Cardiac atrium fibroblast (primary cell): ENCODE data around the gene MFAP5. TPM values are rescaled to one million over a fixed set of nuclear protein-coding genes. Genes with fewer than 3 reads are reported as not detected.

Experiments used
- total RNA-seq: library from RNA; depleted of rRNA; stranded (reverse); fragments of >200 nt; gene quantifications from 2 replicates; pipeline ENCODE4 v1.2.3, GENCODE V29; 2015

Gene MFAP5
- 13.0 and 22.7 TPM in 2 replicates for total RNA-seq

DNA sequence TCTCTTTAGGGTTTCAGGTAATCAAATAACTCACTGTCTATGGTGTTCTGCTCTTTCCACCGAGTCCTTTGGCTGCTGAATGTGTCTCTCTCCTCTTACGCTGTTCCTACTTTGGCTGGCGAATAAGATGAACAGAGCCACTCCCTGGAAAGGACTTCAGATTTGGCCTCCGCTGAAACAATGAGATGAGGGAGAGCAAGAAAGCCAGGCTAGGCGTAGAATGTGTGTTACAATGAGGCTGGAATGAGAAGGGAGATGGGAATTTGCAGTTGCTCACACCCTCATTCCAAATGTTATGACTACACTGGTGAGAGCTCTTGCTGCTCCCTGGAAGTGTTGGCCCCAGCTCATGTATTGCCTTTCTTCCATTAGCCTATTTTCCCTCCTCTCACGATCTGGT lies at the start of gene MFAP5:
TSS of gene MFAP5 (minus strand) at position 234 of the 400 bp plus-strand sequence. CDS start 722 bp downstream, outside the sequence.

DNA sequence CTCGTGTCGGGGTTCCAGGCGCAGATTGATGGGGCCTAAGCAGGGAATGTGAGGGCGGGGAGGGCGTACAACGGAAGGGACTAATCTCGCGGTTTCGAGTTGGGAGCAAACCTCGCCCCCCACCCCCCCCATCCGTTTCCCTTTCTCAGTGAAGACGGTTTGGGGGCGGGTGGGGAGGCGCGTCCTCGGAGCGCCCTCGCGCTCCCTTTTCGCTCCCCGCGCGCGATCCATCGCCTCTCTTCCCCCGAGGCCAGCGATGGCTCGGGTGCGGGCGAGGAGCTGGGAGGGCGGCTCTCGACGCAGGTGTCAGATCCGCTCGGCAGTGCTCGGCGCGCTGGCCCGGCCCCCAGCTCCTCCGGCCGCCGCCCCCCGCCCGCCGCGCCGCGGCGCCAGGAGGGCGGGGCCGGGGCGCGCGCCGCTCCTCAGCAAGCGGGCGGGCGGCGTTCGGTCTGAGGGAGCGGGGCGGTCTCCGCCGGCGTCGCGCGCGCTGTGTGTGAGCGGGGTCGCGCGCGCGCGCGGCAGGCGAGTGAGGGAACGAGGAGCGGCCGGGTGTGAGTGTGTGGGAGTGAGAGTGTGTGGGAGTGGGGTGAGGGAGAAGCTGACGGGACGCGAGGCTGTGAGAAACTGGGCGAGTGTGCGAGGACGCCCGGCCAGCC lies 35.0 kb upstream of the MFAP5 start, which contains the start of gene RIMKLB:
TSS of gene RIMKLB (plus strand) at position 516 of the 656 bp plus-strand sequence. CDS start 15,876 bp downstream, outside the sequence.

DNA sequence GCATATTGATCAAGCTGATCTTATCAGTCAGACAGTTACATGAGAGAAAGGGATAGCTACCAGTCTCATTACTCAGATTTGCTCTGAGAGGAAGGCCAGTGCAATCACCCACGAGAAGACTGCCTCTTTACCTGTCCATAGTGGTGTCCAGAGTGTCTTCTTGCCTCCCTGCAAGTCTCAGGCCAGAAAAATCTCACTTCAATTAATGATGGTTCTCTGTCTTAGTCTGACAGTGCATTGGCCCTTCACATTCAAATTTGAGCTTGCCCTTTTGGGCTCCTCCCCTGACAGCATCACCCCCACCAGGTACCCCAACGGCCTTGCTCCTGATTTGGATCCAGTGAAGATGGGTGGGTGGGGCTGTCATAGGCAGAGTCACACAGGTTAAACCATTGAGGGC lies 50.0 kb downstream of the MFAP5 start, which contains the start of gene AICDA:
TSS of gene AICDA (minus strand) at position 231 of the 400 bp plus-strand sequence. CDS start at position 139, 92 bp downstream.

Other genes starting within 250 kb of the MFAP5 start
- gene CLEC6A, start 206.9 kb downstream of the MFAP5 start, total RNA-seq: not detected in 2 replicates
- gene CLEC4D, start 149.3 kb downstream of the MFAP5 start, total RNA-seq: not detected in 2 replicates
- not detected in 2 replicates for gene CLEC4E, start 121.9 kb downstream of the MFAP5 start, total RNA-seq
- gene AICDA, start 50.0 kb downstream of the MFAP5 start, total RNA-seq: not detected in 2 replicates
- 9.1 and 14.3 TPM in 2 replicates for gene RIMKLB, start 35.2 kb upstream of the MFAP5 start, total RNA-seq
- gene A2ML1, start 159.8 kb upstream of the MFAP5 start, total RNA-seq: not detected in 2 replicates